ENCODE measurements around the gene OR4C15.

OR4C15 gene

DNA sequence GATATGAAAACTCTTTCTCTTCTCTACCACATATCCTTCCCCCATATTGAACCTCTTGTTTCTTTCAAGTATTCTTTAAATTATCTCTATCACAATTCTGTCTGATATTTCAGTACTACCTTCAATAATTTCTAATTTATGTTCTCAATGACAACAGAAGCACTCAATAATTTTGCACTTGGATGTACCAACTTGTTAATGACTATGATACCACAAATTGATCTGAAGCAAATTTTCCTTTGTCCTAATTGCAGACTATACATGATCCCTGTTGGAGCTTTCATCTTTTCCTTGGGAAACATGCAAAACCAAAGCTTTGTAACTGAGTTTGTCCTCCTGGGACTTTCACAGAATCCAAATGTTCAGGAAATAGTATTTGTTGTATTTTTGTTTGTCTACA is at the start of gene OR4C15:
OR4C15 (plus strand) TSS at position 301 of the 400 bp plus-strand sequence; CDS start at position 301, 0 bp downstream.
- DNase-seq = no peak

DNA sequence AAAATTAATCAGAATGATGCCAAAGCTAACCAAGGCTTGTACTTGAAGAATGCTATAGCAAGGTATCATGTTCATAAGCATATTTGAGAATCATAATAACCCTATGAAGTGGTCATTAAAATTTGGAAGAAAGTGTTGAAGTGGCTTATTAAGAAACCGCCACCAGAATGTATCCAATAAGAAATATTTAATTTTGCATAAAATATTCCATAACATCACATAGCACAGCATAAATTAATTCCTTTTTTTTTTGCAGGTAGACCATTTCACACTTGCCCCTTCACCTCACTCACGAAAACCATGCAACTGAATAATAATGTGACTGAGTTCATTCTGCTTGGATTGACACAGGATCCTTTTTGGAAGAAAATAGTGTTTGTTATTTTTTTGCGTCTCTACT is 17.6 kb downstream of the OR4C15 start, which contains the start of gene OR4C16:
OR4C16 (plus strand) TSS at position 301 of the 400 bp plus-strand sequence; CDS start at position 301, 0 bp downstream.
- DNase-seq = no peak

DNA sequence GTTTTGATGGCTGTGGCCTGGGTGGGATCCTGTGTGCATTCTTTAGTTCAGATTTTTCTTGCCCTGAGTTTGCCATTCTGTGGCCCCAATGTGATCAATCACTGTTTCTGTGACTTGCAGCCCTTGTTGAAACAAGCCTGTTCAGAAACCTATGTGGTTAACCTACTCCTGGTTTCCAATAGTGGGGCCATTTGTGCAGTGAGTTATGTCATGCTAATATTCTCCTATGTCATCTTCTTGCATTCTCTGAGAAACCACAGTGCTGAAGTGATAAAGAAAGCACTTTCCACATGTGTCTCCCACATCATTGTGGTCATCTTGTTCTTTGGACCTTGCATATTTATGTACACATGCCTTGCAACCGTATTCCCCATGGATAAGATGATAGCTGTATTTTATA is 18.3 kb downstream of the OR4C15 start:
- DNase-seq = no peak
